NCI-H510A (cell line): ENCODE results near the gene ZC3H7A.
A peak's percentile ranks its signal among the peaks of the same experiment; 100 is the strongest.

Source experiments
- DNase-seq: peaks from one replicate; lab custom pipeline; 2025; lab: John Stamatoyannopoulos, UW

The ZC3H7A gene

DNA sequence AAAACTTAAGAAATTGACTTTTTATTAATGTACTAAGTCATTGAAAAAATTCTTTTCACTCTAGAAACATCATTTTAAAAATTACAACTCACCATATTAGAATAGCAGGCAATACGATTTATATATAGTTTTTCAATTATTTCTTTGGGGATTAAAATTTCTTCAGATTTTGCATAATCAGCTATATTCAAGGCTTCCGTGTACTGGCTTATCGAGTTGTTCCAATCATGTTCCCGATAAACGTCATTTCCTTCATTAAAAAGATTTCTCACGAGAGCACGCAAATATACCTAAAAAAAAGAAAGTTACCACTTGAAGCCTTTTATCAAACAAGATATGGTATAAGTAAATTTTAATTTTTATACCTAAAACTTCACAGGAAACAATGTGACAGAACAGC is 18.0 kb downstream of the ZC3H7A start:
- no peak for DNase-seq

DNA sequence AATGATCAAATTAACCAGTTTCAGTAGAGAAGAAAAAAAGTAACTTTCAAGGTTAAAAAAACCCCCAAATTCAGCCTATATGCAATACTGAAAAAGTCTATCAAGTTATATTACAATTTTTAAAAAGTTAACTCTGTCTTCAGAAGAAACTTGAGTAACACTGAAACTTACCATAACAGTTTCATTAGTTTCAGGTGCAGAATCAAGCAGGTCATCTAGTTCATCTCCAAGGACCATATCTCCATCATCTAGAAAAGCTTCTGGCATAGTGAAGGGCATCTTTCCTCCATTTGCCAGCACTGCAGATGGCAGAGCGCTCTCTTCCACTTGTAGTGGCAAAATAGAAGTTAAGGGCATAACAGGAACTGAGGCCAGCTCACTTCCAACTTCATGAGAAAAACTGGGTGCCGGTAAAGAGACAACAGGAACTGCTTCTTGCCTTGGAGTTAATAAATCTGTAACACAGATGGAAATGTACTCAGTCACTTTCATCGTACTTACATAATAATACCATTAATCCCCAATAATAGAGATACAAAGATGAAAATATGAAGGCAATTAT is 22.9 kb downstream of the ZC3H7A start:
- no peak for DNase-seq

DNA sequence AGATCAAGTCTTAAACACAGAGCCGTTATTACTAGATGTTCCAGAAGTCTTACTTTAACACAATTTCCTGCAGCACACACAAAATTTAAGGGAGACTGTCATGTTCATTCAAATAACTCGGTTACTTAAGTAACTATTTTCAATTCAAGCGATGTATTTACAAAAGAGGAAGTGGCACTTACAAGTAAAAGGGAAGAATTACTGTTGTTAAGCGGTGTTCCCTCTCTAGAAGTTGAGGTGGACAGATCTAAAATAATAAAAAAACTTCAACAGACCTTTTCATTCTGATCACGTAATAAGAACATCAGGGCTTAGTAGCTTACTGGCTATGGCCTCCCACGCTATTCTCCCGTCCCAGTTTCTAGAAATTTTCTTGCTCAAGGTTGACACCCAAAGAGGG is 28.2 kb downstream of the ZC3H7A start:
- no peak for DNase-seq

DNA sequence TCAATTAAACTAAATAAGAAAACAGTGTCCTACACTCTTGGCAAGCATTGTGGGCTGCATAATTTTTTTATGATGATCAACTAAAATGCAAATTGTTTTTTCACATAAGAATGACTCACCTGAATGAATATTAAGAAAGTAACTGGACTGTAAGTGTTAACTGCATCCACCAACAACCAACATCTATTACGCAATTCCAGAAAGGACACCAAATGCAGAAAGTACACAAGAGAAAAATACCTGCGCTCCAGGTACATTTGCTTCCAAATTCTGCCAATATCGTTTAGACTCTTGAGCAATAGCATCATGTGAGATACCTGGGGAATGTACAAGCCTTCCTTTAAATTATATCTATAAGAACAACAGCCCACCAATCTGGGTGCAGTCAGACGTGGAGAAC is 34.6 kb downstream of the ZC3H7A start:
- no peak for DNase-seq

DNA sequence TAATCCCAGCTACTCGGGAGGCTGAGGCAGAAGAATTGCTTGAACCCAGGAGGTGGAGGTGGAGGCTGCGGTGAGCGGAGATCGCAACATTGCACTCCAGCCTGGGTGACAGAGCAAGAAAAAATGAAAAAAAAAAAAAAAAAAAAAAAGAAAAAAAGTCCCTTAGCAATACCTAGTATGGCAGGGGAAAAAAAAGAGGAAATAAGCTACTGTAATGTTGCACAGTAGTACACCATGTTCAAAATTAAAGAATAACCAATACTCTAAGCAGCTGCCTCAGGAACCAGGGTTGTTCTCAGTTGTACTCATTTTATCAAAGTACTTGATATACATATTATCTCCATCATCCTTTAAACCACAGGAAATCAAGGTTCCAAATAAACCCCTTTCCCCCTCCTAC is 37.1 kb downstream of the ZC3H7A start:
- DNase-seq, result no peak

DNA sequence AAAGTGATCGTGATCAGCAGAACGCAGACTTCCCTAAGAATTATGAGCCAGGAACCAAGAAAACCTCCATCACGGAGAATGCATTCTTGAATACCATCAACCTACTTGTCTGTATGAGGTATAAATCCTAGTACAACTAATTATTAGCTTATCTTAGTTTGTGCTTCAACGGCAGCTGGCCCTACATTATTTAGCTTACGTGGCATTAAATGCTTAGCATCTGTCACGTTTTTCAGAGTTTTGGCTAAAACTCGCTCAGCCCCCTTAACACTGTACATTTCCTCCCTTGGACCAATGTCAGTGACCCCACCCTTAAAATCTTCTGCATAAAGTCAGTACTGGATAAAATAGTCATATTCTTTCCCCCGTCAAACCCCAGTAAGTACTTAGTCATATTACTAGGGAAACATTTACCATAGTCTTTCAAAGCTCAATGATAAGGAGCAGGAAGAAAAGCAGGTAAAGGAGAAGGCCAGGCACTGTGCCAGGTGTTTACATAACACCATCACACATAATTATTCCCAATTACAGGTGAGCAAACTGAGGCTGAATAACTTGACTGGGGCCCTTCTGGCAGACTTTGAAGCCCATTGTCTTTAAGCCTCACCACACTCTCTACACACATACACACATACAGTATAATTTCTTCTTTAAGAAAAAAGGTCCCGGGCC is 37.8 kb downstream of the ZC3H7A start:
- no peak for DNase-seq

DNA sequence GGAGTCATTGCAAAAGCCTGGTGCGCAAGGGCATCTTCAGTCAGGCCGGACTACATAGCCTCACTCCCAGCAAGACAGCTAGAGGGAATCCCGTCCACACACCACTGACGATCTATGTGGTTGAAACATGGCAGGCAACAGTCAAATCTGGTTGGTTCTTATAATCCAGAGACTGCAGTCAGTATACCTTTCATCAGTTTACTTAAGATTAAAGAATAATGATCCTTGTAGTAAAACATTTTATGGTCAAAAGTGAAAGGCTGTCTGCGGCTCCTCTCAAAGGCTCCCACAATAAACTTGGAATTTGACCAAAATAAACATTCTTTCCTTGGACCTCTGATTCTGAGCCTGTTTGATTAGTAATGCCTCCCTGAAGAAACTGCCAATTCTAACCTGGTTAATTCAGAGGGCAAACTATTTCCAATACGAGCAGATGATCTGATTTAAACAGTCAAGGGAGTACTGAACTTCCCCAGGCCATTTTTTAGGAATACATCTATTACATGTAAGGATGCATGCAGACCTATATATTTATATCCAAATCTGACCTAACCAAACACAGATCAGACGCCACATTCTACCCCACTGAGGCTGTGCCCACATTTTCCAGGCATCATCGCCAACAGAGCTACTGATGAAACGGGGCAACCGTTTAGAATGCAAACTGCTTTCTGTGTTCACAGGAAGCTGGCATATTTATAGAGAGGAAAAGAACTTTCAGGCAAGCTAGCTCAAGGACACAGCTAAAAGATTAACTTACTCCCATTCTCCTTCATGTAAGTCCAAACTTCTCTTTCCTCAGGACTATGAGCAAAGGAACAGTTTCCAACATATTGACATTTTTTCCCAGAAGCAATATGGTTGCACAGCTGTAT is 39.1 kb downstream of the ZC3H7A start:
- no peak for DNase-seq

DNA sequence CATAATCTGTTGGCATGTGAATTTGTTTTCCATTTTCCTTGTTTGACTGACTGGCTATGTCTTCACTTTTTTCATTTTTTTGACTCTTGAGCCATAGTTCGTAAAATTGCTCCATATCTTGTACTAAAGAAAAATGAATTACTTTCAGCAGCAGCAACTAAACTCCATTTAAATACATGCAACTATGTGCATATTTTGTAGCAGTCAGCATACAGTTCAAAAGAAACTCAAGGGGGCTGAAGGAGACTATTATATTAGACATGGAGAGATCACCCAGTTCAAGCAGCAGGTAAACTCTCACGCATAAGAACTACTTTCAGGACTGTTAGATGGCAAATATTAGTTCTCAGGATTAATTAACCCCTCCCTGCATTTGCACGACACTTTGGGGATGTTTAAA is 40.8 kb downstream of the ZC3H7A start:
- DNase-seq, result no peak

DNA sequence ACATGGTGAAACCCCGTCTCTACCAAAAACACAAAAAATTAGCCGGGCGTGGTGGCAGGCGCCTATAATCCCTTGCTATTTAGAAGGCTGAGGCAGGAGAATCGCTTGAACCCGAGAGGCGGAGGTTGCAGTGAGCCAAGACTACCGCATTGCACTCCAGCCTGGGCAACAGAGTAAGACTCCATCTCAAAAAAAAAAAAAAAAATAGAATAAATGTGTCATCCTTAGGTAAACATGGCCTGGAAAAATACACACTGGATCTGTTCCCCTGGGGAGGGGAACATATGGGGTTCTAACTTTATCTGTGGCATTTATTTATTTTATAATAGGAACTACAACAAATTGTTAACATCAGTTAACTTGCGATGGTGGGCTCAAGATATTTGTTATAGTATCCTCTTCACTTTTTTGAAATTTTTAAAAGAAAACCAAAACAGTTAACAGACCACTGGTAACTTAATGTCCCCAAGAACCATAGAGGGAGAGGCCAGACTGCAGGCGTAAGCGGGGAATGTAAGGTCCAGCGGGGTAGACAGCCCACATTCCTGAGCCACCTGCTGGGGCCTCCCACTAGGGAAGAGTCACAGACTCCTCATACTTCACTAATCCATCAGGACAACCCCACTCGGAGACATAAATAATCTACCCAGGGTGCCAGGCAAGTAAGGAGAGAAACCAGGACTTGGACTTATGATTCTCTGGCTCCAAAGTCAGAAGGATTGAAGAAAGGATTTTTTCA is 41.9 kb downstream of the ZC3H7A start:
- DNase-seq, result no peak

DNA sequence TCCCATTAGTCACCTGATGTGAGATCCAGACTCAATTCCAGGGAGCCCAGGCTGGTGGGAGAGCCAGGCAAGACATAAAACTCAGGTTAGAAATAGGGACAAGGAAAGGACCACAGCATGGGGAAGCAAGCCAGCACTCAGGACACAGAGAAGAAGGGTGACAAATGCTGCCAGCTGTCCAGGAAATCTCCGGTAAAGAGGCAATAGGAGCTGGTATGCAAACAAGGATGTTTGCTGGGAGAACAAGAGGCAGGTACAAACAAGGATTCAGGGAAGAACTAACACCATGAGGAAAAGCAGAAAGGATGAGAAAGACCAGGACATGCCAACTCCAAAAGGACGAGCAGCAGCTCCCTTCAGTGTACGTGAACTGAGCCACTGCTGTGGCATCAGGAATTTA is 44.2 kb downstream of the ZC3H7A start:
- DNase-seq, result peak; percentile 31

DNA sequence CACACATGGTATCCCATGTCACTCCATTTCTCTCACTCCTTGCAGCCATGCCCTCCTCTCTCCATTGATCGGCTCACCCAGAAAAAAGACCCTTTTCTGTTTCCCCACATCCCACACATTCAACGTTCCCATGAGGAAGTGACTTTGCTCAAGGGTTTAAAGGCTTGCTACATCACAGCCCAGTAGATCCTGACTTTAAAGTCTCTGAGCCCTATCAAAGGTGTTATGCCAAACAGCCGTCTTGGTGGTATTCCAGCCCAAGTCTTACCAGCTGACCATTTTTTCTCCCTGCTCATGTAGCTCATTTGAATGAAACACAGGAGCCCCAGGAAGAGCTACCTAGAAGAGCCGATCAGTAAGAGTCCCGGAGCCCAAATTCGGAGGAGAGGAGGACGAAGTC is 47.0 kb downstream of the ZC3H7A start:
- DNase-seq, result no peak

DNA sequence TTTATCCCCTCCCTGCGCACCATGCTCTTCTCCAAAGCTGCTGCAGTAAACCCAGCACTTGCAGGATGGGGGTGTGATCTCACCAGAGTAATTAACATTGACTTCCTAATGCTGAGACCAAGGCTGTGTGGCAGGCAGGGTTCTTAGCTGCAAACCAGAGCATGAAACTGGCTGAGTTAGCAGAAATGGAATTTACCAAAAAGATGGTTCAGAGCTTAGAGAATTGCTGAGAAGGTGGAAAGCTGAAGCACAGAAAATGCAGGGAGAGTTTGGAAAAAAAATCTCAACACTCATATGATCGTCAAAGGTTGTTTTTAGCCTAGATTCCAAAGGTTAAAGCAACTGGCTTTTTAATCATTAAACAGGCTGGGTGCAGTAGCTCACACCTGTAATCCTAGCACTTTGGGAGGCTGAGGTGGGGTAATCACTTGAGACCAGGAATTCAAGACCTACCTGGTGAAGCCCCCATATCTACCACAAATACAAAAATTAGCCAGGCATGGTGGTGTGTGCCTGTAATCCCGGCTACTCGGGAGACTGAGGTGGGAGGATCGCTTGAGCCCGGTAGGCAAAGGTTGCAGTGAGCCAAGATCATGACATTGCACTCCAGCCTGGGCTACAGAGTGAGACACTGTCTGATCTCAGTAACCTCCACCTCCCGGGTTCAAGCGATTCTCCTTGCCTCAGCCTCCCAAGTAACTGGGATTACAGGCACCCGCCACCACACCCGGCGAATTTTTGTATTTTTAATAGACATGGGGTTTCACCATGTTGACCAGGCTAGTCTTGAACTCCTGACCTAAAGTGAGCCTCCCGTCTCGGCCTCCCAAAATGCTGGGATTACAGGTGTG is 48.4 kb downstream of the ZC3H7A start:
- DNase-seq, result no peak

DNA sequence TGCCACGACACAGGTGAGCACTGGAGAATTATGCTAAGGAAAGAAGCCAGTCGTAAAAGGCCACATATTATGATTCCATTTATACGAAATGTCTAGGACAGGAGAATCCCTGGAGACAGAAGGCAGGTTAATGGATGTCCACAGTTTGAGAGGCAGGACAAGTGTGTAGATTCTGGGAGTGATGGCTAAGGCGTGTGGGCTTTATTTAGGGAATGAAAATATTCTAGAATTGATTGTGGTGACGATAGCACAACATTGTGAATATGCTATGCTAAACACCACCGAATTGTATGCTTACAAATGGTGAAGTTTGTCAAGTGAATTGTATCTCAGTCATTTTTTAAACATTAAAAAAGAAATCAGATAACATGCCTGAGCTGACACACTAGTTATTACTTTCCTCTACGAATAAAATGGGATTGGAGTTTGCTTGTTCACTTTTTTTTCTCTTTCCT is 49.1 kb downstream of the ZC3H7A start:
- DNase-seq, result no peak

DNA sequence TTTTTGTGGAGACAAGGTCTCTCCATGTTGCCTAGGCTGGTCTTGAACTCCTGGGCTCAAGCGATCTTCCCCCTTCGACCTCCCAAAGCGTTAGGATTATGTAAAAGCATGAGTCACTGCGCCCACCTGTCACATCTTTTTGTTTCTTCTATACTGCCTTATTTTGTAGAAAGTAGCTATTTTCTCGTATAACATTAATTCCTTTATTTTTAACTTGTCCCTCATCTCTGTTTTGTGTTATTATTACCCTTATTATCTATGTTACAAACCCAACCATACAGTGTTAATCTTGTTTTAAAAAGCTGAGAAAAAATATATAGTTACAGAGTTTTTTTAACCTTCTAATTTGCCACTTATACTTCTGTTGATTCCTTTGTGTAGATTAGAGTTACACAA is 53.0 kb downstream of the ZC3H7A start:
- DNase-seq, result no peak

DNA sequence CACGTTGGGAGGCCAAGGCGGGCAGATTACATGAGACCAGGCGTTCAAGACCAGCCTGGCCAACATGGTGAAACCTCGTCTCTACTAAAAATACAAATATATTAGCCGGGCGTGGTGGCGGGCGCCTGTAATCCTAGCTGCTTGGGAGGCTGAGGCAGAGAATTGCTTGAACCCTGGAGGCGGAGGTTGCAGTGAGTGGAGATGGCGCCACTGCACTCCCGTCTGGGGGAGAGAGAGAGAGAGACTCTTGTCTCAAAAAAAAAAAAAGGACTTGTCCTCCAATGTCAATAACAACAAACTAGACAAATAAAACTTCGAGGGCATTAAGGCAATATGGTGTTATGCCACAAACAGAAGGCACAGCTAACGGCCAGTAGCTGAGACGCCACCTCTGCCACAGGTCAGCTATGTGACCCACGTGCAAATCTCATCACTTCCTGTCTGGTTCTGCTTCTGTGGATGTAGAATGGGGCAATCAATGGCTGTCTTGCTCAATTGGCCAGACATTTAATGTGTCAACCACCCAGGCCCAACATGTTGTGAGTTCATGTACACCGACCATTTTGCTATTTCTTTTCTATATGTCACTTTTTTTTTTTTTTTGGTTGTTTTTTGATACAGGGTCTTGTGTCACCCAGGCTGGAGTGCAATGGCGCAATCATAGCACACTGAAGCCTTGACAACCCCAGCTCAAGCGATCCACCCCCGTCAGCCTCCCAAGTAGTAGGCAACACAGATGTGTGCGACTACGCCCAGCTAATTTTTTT is 53.6 kb downstream of the ZC3H7A start:
- no peak for DNase-seq

DNA sequence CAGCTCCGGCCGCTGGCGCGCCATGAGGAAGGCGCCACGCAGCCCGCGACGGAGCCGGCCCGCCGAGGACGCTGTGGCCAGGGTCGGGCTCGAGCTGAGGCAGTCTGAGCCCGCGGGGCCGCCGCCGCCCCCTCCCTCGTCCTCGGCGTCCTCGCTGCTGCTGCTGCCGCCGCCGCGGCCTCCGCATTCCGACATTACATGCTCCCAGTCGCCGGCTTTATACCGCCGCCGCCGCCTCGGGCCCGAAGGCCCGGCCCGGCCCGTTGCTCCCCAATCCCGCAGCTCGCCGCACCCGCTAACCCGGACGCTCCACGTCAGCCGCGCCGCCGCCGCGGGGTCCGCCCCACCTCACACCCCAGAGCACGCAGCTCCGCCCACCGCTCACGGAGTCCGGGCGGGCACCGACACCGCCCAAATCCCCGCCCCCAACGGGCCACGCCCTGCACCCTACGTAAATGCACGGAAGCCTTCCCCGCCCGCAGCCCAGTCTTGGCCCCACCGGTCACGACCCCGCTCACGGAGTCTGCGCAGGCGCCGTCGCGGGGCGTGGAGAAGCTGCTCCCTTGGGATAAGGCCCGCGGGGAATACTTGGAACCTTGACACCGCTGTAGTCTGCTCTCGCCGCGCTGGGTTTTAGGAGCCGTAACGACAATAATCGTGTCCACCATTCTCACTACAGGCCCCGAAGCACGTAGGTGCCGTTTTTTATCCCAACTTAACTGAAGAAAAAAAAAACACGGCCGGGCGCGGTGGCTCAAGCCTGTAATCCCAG is 54.3 kb downstream of the ZC3H7A start, which contains the start of gene TXNDC11:
Gene TXNDC11 (minus strand): TSS at position 322 of the 772 bp plus-strand sequence. CDS start 127 bp downstream, at position 195.
- DNase-seq, result peak; percentile 85

DNA sequence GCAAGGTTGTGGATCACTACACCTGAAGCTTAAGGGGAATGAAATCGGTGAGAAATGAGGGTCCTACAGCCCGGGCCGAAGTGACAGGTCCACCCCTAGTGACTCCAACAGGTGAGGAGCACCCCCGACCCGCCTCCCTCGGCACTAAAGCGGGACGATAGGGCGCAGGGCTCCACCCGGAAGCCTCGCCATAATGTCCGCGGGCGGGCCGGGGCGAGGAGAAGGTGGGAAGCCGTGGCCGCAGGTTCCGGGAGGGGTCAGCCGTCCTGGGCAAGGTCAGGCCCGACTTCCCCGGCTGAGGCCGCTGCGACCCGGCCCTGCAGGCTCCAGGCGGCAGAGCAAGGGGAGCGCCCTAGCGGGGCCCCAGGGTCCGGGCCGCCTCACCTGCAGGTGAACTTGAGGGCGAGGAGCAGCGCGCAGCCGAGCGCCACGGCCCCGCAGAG is 54.9 kb downstream of the ZC3H7A start:
- DNase-seq, result no peak

DNA sequence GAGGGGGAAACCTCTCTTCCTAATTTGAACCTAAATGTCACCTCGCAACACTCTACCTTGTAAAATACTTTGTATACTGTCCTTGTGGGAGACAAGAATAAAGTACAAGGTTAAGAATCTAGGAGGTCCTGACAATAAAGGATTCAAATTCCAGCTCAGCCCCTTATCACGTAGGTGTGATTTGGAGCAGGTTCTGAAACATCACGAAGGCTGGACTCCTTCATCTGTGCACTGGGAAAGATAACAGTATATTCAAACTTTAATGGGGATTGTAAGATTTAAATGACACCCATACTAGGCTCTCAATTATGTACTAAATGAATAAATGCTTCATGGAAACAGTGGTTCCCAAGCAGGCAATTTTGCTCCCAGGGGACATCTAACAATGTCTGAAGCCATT is 56.5 kb downstream of the ZC3H7A start:
- DNase-seq, result no peak

DNA sequence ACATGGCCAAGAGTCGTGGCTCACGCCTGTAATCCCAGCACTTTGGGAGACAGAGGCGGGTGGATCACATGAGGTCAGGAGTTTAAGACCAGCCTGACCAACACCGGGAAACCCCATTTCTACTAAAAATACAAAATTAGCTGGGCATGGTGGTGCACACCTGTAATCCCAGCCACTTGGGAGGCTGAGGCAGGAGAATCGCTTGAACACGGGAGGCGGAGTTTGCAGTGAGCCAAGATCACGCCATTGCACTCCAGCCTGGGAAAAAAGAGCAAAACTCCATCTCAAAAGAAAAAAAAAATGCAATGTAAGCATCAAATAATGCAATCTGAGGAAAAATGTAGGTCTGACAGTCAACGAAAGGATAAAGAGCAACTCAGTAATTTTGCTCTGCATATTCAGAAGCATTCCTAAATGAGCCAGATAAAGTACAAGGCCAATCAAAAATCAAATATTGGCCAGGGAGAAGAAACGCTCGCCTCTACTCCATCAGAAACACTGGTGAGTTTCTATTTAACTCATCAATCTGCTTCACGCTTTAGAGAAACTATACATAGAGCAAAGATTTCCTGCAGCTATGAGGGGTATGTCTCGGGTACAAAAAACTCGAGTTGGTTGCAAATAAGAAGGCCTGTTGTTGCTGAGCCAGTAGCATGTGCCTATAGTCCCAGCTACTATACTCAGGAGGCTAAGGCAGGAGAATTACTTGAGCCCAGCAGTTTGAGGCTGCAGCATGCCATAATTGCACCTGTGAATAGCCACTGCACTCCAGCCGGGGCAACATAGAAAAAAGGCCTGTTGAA is 58.1 kb downstream of the ZC3H7A start:
- DNase-seq, result no peak
